HG03175 (cell line): ENCODE results near the gene FSTL4.

Source experiments
- ATAC-seq: cut with Tn5 transposase; IDR thresholded peaks from one replicate; pipeline ENCODE4 v1.9.1; 2021; ENCODE audit warnings: mild to moderate bottlenecking, moderate library complexity; ENCODE audit not compliant: unreplicated experiment

The FSTL4 gene

GRCh38 chr5:133154274-133155075, 457.9 kb downstream of the FSTL4 start:
- no peak for ATAC-seq

GRCh38 chr5:133150909-133151544, 461.3 kb downstream of the FSTL4 start:
- ATAC-seq, result no peak

- no peak for ATAC-seq
These were observed 463.0 kb downstream of the FSTL4 start for GRCh38 chr5:133149345-133149744.

GRCh38 chr5:133147815-133148567, 464.4 kb downstream of the FSTL4 start:
- no peak for ATAC-seq

- ATAC-seq, result no peak
These were observed 464.9 kb downstream of the FSTL4 start for GRCh38 chr5:133147411-133147810.
